ENCODE results near the gene KCNE4.

DNA sequence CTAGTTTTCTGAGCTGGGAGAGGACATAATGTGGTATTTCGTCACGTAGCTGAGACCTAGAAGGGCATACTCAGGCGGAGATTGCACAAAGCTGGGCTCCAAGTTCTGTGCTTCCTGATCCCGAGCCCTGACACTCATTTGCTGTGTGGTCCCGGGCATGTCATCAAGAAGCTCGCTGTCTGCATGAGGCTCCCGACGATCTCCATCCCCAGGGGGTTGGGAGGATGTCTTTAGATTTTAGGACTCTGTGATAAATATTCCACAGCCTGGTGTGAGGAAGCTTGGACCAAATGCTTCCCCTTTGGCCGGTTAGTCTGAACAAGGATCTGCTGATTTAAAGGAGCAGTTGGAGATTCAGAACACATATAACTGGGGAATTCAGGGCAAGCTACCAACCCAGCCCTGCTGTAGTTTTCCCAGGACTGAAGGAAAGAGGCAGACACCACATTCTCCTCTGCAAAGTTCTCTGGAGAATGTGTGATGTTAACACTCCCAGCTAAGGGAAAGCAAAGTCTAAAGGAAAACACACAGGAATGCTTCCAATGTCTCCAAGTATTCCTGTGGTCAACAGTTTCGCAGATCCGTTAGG is 2.3 kb downstream of the KCNE4 start:
- TF ChIP-seq GATA2 (IDR thresholded peaks at IDR 0.05; ENCODE audit: low read depth, low read length) (no peak), GATA3 (IDR thresholded peaks at IDR 0.05; ENCODE audit: low read depth, low read length) (no peak)
